Adrenal gland (tissue), 5 donors: Measurements from ENCODE around the gene ACSL4.

Experiments
- CTCF ChIP-seq, 6 experiments: fragments of 450-650 bp in 4 of 6; fragments of 200-600 bp in 2 of 6; sonication (generic) in 1 of 6; IDR thresholded peaks; 1 replicate in 5 of 6; 2 replicates in 1 of 6; pipeline versions ENCODE4 v1.5.1 to v1.8.0; 2016 to 2021; ENCODE audit warnings: antibody characterized with exemption in 6 of 6, mild to moderate bottlenecking in 2 of 6, moderate library complexity in 1 of 6
- POLR2A ChIP-seq, 2 donors: fragments of 450-650 bp; IDR thresholded peaks; one replicate each; pipeline ENCODE4 v1.6.1; 2017; ENCODE audit warnings: antibody characterized with exemption in 2 of 2, mild to moderate bottlenecking in 2 of 2, moderate library complexity in 1 of 2
- donor health status: DM: no; HTN: no; CAD: no.

GRCh38 chrX:109660435-109661143 lies 72.5 kb downstream of the ACSL4 start:
- no peak for TF ChIP-seq CTCF (IDR thresholded peaks at IDR 0.05)
- no peak for TF ChIP-seq POLR2A (IDR thresholded peaks at IDR 0.05)
